D721Med (cell line): ENCODE data around the gene ARFRP1.

ENCODE experiments used
- DNase-seq: peaks from one replicate; pipeline ENCODE4 v3.0.0; 2011; ENCODE audit warnings: low spot score; ENCODE audit not compliant: insufficient read length
- FAIRE-seq: peaks from 2 replicates; lab custom pipeline; 2011; peaks lifted over from hg19 to GRCh38; lab: Jason Lieb, UNC
- CTCF ChIP-seq: IDR thresholded peaks from 2 replicates; pipeline ENCODE4 v1.5.1; 2012; ENCODE audit warnings: mild to moderate bottlenecking, control low read depth; ENCODE audit not compliant: insufficient read depth; ENCODE audit errors: missing control alignments

ARFRP1 gene

DNA sequence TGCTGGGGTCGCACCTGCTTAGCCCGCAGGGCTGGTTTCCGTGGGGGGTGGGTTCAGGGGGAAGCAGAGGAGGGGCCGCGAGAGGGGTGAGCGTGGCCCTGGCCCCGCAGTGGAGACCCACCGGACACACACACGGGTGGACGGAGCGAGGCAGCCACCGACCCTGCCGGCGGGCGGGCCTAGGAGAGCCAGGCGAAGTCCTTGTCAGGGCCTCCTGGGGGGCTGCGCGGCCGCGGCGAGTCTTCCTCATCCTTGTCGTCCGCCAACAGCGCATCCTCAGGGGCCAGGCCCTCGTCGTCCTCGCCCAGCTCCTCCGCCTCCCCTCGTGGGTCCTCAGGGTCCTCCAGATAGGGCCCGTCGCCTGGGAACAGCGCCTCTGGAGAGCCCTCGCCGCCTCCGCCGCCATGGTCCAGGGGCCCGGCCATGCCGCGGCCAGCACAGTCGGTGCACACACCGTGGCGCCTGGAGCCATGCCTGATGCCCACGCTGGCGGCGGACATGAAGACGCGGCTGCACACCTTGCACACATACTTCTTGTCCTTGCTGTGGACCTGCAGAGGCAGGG lies 39.1 kb upstream of the ARFRP1 start:
- DNase-seq (no peak), FAIRE-seq (no peak)
- no peak for TF ChIP-seq CTCF

DNA sequence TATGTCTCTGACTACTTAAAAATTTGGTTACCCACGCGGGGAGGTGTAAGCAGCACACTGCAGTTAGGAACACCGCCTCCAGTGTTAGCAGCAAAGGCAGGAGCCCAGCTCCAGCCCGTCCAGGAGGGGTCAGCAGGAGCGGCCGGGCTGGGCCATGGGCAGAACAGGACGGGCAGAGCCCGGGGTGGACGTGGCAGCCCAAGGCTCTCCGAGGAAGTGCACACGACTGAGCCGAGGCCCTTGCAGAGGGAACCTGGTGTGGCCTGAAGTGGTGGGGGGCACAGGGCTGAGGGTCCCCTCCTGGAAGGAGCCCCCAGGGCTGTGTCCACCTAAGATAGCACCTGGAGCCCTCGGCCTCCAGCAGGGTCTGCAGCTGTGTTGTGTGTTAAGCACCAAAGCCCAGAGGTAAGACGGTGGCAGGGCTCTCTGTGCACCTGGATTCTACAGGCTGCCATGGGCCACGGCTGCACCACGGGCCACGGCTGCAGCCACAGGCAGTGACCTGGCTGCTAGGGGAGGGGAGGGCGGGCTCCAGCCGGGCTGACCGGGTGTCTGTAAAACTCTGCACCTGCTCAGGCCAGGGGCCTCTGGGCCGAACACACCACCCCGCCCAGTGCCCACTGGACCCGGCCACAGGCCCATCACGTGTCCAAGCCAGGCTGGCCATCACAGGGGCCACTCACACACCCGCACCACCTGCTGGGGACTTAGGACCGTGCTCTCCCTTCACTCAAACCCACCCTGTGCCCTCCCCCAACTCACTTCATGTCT lies 38.4 kb upstream of the ARFRP1 start:
- FAIRE-seq (no peak), DNase-seq (no peak)
- no peak for TF ChIP-seq CTCF

- TF ChIP-seq CTCF = no peak
- DNase-seq (peak; percentile 18), FAIRE-seq (no peak)
Measured at GRCh38 chr20:63745424-63745805, 37.6 kb upstream of the ARFRP1 start.

- DNase-seq (peak; percentile 7), FAIRE-seq (no peak)
- no peak for TF ChIP-seq CTCF
Measured at GRCh38 chr20:63744574-63745423, 37.0 kb upstream of the ARFRP1 start.

GRCh38 chr20:63744158-63744557 lies 36.4 kb upstream of the ARFRP1 start:
- no peak for DNase-seq
- FAIRE-seq = no peak
- no peak for TF ChIP-seq CTCF

DNA sequence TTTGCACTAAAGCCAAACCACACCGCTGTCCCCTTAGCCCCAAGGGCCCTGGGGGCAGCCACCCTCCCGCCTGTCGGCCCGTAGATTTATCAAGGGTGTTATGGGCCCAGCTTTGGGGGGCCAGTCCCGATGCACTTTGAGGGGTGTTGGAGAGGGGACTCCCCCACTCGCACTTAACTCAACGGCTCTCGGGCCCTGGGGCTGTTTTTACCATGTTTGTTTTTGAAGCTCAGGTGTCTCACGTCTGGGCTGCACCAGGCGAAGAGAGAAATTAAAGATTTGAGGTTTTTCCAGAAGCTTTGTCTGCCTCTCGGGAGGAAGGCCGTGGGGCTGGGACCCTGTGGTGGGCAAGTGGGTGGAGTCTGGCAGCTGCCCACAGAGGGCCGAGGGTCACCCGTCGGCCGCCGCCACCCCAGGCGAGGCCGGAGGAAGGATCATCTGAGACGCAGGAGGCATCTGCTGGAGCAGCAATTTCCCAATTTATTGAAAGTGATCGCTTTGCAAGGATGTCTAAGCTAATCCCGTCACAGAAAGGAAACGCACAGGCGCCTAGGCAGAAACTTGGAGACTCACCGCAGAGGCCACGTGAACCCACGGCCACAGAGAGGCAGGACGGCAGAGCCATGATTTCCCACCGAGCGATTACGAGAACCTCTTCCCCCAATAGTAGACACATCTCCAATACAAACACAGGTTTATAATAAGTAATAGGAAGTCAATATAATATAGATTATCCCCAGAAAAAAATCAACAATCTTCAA lies 35.6 kb upstream of the ARFRP1 start:
- DNase-seq (no peak), FAIRE-seq (no peak)
- no peak for TF ChIP-seq CTCF
